ENCODE results near the gene RAB44. TPM values are rescaled to one million over a fixed set of nuclear protein-coding genes. Genes with fewer than 3 reads are reported as not detected.

RAB44 gene
- total and polyA plus RNA-seq, 7 donors: 0.01 to 0.06 TPM; not detected in 5

- Histone ChIP-seq H3K27me3 (ENCODE audit: insufficient read depth in 3 of 3, low read length in 2 of 3) (no peaks in the 10 kb centered on the region), H3K4me3 (no peak overlapping the region), H3K36me3 (ENCODE audit: insufficient read depth in 1 of 2, low read depth in 1 of 2) (peaks cover 3 to 60% of the 10 kb centered on the region in 2 donors), H3K4me1 (peaks cover 24% of the 10 kb centered on the region), H3K9me3 (no peaks in the 10 kb centered on the region), H3K27ac (no peak overlapping the region)
- ATAC-seq (no peak), DNase-seq (peak in 1 of 2 donors; percentile 42)
- TF ChIP-seq CTCF (IDR thresholded peaks at IDR 0.05): no peak
- WGBS, 3 donors: 82 to 87% (median 87%) methylated on average over 20 of the region's 20 CpGs
- intact Hi-C loops (cut with DNase I): loop anchor here in 1 of 2 donors (10.0 kb wide), 1 partner anchor 241 kb away; the partner anchor contains the start of genes KCTD20 and PXT1
These were observed 12.3 kb upstream of the RAB44 start for GRCh38 chr6:36685166-36685924.

GRCh38 chr6:36685926-36686667, 11.5 kb upstream of the RAB44 start:
- DNase-seq: peak; percentile 41 to 66
- Histone ChIP-seq H3K9me3 (no peaks in the 10 kb centered on the region), H3K4me1 (peaks cover 24% of the 10 kb centered on the region), H3K36me3 (ENCODE audit: insufficient read depth in 1 of 2, low read depth in 1 of 2) (peaks cover 3 to 60% of the 10 kb centered on the region in 2 donors), H3K27me3 (ENCODE audit: insufficient read depth in 3 of 3, low read length in 2 of 3) (no peaks in the 10 kb centered on the region), H3K27ac (no peak overlapping the region), H3K4me3 (no peak overlapping the region)
- intact Hi-C loops (cut with DNase I): loop anchor here in 1 of 2 donors (10.0 kb wide), 1 partner anchor 241 kb away; the partner anchor contains the start of genes KCTD20 and PXT1
- ATAC-seq: no peak
- no peak for TF ChIP-seq CTCF (IDR thresholded peaks at IDR 0.05)
- 68 to 79% (median 76%) methylated on average over 11 of the region's 11 CpGs for WGBS, 3 donors

DNA sequence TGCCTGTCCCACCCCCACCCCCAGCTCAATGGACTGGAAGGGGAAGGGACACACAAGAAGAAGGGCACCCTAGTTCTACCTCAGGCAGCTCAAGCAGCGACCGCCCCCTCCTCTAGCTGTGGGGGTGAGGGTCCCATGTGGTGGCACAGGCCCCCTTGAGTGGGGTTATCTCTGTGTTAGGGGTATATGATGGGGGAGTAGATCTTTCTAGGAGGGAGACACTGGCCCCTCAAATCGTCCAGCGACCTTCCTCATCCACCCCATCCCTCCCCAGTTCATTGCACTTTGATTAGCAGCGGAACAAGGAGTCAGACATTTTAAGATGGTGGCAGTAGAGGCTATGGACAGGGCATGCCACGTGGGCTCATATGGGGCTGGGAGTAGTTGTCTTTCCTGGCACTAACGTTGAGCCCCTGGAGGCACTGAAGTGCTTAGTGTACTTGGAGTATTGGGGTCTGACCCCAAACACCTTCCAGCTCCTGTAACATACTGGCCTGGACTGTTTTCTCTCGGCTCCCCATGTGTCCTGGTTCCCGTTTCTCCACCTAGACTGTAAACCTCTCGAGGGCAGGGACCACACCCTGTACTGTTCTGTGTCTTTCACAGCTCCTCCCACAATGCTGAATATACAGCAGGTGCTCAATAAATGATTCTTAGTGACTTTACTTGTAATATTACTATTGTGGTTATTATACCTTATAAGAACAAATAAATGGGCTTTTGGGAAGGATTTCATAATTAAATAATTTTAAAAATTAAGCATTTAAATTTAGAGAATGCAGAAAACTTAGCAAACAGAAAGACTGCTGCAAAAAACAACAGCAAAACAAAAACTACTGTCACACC, 10.7 kb upstream of the RAB44 start:
- no peaks in the 10 kb centered on the region for H3K27me3 ChIP-seq (ENCODE audit: insufficient read depth in 3 of 3, low read length in 2 of 3)
- peaks cover 19% of the 10 kb centered on the region for H3K4me1 ChIP-seq
- H3K36me3 ChIP-seq (ENCODE audit: insufficient read depth in 1 of 2, low read depth in 1 of 2): peaks cover 3 to 57% of the 10 kb centered on the region in 2 donors
- ATAC-seq (no peak), DNase-seq (peak in 1 of 2 donors; percentile 43)
- 93 to 94% (median 93%) methylated on average over 10 of the region's 10 CpGs for WGBS, 3 donors
- peak overlapping the region; percentile 18 for H3K27ac ChIP-seq
- H3K4me3 ChIP-seq: no peak overlapping the region
- no peak for TF ChIP-seq CTCF (IDR thresholded peaks at IDR 0.05)
- no peaks in the 10 kb centered on the region for H3K9me3 ChIP-seq
- intact Hi-C loops (cut with DNase I): loop anchor here in 1 of 2 donors (10.0 kb wide), 1 partner anchor 242 kb away; the partner anchor contains the start of genes KCTD20 and PXT1

GRCh38 chr6:36688063-36688738, 9.4 kb upstream of the RAB44 start:
- peaks cover 3 to 44% of the 10 kb centered on the region in 2 donors for H3K36me3 ChIP-seq (ENCODE audit: insufficient read depth in 1 of 2, low read depth in 1 of 2)
- no peak overlapping the region for H3K4me3 ChIP-seq
- peaks cover 19% of the 10 kb centered on the region for H3K4me1 ChIP-seq
- H3K27me3 ChIP-seq (ENCODE audit: insufficient read depth in 3 of 3, low read length in 2 of 3): no peaks in the 10 kb centered on the region
- intact Hi-C loops (cut with DNase I): loop anchor here in 1 of 2 donors (10.0 kb wide), 1 partner anchor 243 kb away; the partner anchor contains the start of genes KCTD20 and PXT1
- TF ChIP-seq CTCF (IDR thresholded peaks at IDR 0.05): no peak
- DNase-seq (peak in 1 of 2 donors; percentile 43), ATAC-seq (peak; percentile 7 to 21 (median 9))
- peak overlapping the region; percentile 17 for H3K27ac ChIP-seq
- H3K9me3 ChIP-seq: no peaks in the 10 kb centered on the region
- 90 to 94% (median 91%) methylated on average over 6 of the region's 6 CpGs for WGBS, 3 donors

Data from psoas muscle (tissue), 8 donors.